ENCODE results near the gene SLC35A2.
A peak's percentile ranks its signal among the peaks of the same experiment; 100 is the strongest.
"Not testable (repeated sequence)": the region's sequence is repeated elsewhere in the genome, so short reads cannot be mapped to it uniquely, and the experiment has no call there.

SLC35A2 gene

GRCh38 chrX:48901069-48901468, 10.4 kb downstream of the SLC35A2 start:
- FAIRE-seq = no peak

- no peak for FAIRE-seq
These were observed 12.4 kb downstream of the SLC35A2 start for GRCh38 chrX:48899078-48899410.

GRCh38 chrX:48897625-48898306, 13.7 kb downstream of the SLC35A2 start, which contains the start of the genes PQBP1 and TIMM17B:
TSS of gene PQBP1 (plus strand) at chrX:48897930. CDS start at chrX:48898510, 580 bp downstream.
TSS of gene TIMM17B (minus strand) at chrX:48897768. CDS start at chrX:48897749, 19 bp downstream.
- FAIRE-seq = peak; percentile 83

DNA sequence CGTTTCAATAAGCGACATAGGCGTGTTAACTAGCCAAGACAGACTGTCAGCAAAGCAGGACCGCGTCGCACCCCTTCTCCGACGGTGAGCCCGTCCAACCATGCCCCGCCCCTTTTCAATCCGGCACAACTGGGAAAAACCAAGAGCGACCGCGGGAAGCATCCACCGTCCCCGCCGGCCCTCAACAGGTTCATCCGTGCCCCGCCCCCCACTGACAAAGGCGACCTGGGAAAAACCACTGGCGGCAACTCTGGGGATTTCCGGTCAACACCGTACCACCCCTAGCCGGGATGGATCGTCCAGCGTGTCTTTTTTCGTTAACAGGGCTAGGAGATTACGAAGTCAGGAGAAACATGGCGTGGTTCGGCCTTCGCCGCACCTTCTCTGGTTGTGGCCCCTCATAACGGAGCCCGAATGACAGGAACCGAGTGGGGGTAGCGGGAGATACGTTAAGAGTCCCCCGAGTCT, 14.3 kb downstream of the SLC35A2 start:
- FAIRE-seq = no peak

DNA sequence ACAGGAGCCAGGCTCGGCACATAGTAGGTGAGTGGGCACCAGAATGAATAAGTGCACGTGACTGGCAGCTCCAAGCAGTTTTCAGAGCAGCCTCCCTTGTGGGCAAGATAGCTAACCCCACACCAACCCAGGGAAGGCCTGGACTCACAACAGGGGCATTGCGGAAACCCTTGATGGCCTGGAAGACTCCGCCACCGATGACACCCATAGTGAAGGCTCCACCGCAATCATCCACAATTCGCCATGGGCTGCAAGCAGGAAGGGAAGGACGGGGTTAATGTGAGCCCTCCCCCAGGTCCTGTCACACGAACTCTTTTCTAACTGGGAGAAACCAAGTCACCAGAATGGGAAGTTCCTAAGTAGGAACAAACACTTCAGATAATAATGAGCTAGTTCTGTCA, 14.8 kb downstream of the SLC35A2 start:
- FAIRE-seq = no peak

DNA sequence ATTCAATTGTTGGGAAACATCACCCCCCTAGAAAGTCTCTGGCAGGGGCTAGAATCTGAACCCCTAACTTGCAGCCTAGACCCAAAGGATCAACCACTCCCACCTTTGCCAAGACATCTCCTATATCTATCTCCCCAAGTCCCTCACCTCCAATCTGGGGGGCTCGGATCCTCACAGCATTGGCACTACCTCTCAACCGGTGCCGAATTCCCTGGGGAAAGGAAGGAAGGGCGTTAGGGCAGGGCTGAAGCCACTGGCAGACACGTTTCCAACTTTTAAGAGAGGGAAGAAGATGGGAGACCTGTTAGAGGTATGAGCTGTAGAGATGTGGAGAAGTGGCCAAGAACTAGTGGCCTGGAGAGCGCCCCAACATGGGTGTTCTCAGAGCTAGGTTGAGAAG, 16.6 kb downstream of the SLC35A2 start:
- no peak for FAIRE-seq

DNA sequence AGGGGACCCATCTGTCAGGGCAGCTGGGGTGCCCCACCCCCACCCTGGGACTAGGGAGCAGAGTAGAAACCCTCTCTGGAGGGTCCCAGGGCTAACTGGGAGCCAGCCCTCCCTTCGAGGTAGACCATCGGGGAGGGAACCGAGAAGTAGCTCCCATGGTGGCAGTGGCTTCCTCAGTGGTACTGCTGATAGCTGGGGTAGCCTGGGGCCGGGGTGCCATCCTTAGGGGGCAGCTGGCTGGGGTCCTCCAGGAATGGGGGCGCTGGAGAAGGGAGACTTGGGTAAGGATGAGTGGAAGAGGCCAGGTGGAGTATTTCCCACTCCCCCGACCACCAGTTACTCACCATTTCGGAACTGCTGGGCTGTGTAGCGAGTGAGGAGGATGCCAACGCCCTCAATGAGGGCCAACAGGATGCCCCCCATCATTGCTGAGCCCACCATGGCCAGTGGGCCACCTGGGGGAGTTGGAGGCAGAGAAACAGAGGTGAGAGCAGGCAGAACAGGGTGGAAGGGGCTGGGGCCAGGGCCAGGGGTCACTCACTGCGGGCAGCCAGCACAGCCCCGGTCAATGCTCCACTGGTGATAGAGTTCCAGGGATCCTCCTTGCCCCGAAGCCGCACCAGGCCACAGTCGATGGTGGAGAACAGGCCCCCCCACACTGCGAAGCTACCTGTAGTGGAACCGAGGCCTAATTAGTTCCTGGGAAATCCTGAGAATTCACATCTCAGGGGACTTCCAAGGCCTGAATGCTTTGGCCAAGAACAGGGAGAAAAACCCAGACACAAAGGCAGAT, 17.7 kb downstream of the SLC35A2 start:
- FAIRE-seq = no peak

- FAIRE-seq = no peak
These were observed 18.6 kb downstream of the SLC35A2 start for GRCh38 chrX:48892896-48893295.

- no peak for FAIRE-seq
These were observed 19.8 kb downstream of the SLC35A2 start for GRCh38 chrX:48891402-48892288.

GRCh38 chrX:48890934-48891401, 20.5 kb downstream of the SLC35A2 start:
- FAIRE-seq = no peak

- no peak for FAIRE-seq
These were observed 21.0 kb downstream of the SLC35A2 start for GRCh38 chrX:48890296-48890925.

DNA sequence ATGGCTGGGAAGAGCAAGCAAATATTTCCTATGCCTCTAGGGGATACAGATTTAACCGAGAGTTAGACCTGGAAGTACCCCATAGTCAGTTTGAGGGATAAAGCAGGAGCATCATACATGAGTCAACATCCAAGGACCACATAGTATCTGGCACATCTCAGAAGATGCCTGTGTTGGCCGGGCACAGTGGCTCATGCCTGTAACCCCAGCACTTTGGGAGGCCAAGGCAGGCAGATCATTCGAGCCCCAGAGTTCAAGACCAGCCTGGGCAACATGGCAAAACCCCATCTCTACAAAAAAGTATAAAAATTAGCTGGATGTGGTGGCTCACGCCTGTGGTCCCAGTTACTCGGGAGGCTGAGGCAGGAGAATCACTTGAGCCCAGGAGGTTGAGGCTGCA, 24.9 kb downstream of the SLC35A2 start:
- not testable (repeated sequence) for FAIRE-seq

DNA sequence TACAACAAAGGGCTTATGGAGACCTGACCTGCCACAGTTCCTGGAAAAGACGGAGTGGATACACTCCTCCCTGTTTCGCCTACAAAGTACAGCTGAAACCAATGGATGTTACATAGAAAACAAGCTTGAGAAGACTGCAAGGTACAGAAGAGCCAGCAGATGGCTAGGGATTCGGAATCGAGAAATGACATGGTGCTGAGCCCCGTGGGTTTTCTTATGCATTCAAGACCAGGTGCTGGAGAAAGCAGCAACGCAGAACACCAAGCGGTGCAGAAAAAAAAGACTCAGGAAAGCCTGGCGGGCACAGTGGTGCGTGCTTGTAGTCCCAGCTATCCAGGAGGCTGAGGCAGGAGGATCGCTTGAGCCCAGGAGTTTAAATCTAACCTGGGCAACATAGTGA, 27.7 kb downstream of the SLC35A2 start:
- FAIRE-seq = no peak

GRCh38 chrX:48876944-48877343, 34.5 kb downstream of the SLC35A2 start:
- FAIRE-seq = not testable (repeated sequence)

GRCh38 chrX:48872017-48872416, 39.4 kb downstream of the SLC35A2 start:
- not testable (repeated sequence) for FAIRE-seq

DNA sequence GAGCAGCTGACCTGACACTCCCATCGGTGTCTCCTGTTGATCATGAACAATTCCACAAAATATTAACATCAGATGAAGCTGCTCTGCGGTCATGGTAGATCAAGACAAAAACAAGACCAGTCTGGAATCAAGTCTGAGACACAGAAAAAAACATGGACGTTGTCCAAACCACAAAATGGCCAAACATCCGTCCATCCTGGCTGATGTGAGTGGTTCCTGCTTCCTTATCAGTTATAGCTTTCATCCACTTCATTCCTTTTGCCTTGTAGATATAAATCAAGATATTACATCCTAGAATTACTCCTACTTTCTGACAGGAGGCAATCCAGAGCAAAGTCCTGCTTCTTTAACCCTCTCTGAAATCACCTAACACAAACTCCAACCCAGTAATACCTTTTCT, 47.2 kb downstream of the SLC35A2 start:
- FAIRE-seq = no peak

DNA sequence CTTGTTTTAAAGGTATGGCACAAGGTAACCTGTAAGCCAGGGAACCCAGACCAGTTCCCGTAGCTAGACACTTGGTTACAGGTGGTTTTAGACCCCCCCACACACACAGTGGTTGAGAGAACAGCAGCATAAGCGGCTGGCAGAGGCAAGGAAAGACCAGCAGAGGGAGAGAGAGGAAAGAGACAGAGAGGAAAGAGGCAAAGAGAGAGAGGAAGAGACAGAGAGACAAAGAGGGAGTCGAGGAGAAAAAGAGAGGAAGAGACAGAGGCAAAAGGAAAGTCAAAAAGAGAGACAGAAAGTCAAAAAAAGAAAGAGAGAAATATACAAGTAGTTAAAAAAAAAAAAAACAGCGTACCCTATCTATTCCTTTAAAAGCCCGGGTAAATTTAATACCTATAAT, 56.5 kb downstream of the SLC35A2 start:
- no peak for FAIRE-seq

DNA sequence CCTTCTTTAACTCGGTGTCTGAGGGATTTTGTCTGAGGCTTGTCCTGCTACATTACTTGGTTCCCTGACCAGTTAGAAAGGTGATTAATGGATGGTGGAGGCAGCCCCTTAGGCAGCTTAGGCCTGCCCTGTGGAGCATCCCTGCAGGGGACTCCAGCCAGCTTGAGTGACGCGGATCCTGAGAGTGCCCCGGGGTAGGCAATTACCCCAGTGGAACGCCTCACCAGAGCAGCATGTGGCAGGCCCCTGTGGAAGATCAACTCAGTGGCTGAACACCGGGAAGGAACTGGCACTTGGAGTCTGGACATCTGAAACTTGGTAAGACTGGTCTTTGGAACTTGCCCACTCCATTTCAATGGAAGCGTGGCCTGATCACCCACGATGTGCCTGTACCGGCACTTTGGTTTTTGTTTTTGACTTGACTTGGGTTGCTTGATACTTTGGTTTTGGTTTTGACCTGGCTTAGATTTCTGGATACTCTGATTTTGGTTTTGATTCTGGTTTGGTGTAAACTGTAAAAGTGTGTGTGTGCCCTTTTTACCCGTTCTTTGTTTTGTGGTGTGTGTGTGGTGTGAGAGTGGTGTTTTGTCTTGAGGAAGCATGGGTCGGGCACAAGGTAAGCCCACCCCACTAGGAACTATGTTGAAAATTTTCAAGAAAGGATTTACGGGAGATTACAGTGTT, 57.2 kb downstream of the SLC35A2 start:
- not testable (repeated sequence) for FAIRE-seq

DNA sequence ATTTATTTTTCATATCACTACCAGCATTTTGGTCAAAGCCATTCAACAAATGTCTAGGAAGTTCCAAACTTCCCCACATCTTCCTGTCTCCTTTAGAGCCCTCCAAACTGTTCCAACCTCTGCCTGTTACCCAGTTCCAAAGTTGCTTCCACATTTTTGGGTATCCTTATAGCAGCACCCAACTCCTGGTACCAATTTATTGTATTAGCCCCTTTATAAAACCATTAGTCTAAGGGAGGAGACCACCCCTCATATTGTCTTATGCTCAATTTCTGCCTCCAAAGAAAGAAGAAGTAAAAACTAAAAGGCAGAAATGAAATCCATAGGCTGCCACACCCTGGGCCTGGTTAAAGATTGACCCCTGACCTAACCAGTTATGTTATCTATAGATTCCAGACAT, 58.0 kb downstream of the SLC35A2 start:
- not testable (repeated sequence) for FAIRE-seq
